Stimulated activated CD4-positive, alpha-beta T cell treated with anti-CD3 and anti-CD28 coated beads, Interleukin-4, amount 100 ng/mL, for 1 hour (primary cell): ENCODE measurements around the gene TNK2.
"Not testable (repeated sequence)": the region's sequence is repeated elsewhere in the genome, so short reads cannot be mapped to it uniquely, and the experiment has no call there.

Experiments
- DNase-seq: peaks from one replicate; pipeline ENCODE4 v3.0.0-alpha.2; 2020

TNK2 gene

GRCh38 chr3:195916291-195916690 lies 7.9 kb upstream of the TNK2 start:
- no peak for DNase-seq

- DNase-seq, result peak; percentile 97
Observed at GRCh38 chr3:195914648-195915473, 6.5 kb upstream of the TNK2 start.

GRCh38 chr3:195914146-195914545 lies 5.8 kb upstream of the TNK2 start:
- DNase-seq, result not testable (repeated sequence)

DNA sequence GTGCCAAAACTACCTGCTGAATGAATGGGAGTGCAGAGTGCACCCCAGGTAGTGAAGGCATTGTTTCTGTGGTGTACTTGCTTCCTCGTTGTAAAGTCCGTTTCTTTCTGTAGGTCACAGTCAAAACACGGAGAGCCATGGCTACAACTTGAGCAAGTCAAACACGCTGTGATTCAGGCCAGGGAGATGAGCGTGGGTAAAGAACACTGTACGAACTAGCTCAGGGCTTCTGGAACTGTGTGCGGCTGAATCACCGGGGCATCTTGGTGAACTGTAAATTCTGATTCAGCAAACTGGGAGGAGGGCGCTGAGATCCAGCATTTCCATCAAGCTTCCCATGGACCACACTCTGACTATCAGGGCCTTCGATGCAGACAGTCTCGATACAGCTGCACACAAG lies 5.0 kb upstream of the TNK2 start:
- no peak for DNase-seq

DNA sequence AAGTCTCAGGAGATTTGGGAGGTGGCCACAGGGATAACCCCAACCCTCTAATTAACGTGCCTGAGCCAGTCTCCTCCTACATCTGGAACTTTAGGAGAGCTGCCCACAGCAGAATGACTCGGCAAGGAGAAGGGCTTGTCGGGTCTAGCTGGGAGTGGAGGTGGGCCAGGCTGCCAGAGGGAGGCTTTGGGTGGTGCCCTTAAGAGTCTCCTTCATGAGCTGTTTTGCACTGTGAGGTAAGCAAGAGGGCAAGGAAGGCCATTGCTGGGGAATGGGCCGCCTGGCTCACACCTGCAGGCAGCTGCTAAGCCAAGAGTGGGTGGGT lies 3.6 kb upstream of the TNK2 start:
- DNase-seq, result no peak

GRCh38 chr3:195911041-195911945 lies 2.9 kb upstream of the TNK2 start:
- no peak for DNase-seq

GRCh38 chr3:195910499-195910845 lies 2.1 kb upstream of the TNK2 start:
- no peak for DNase-seq

DNA sequence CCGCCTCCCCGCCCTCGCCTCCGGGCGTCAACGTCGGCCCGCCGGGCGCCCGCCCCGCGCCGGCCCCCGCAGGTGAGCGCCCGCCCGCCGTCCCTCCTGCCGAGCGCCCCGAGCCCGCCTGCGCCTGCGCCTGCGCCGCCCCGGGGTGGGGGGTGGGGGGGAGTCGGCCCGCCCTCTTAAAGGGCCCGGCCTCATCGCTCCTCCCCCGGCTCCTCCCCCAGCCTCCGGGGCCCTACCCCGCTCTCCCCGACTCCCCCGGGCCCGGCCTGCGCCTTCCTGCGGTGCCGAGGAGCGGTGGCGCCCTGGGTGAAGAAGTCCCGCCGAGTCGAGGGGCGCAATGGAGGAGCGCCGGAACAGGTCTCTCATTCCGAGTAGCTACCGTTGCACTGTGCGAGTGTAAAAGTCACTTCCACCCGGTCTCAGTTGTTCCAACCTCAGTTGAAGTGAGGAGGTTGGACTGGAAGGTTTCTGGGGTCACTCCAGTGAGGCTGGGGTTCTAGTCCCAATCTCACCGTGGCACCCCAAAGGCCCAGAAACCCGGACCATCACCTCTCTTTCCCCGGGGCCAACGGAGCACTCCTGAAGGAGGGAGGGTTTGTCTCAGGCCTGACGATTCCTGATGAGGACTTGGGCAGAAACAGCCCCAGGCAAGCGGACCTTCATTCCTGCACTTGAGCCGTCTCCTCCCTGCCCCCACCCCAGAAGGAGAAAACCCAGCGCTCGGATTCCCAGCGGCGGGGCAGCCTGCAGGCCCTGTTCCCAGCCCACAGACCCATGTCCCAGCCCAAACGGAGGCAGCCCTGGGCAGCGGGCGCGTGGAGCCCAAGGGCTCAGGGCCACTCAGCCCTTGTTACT lies 1.5 kb upstream of the TNK2 start:
- DNase-seq, result peak; percentile 90

DNA sequence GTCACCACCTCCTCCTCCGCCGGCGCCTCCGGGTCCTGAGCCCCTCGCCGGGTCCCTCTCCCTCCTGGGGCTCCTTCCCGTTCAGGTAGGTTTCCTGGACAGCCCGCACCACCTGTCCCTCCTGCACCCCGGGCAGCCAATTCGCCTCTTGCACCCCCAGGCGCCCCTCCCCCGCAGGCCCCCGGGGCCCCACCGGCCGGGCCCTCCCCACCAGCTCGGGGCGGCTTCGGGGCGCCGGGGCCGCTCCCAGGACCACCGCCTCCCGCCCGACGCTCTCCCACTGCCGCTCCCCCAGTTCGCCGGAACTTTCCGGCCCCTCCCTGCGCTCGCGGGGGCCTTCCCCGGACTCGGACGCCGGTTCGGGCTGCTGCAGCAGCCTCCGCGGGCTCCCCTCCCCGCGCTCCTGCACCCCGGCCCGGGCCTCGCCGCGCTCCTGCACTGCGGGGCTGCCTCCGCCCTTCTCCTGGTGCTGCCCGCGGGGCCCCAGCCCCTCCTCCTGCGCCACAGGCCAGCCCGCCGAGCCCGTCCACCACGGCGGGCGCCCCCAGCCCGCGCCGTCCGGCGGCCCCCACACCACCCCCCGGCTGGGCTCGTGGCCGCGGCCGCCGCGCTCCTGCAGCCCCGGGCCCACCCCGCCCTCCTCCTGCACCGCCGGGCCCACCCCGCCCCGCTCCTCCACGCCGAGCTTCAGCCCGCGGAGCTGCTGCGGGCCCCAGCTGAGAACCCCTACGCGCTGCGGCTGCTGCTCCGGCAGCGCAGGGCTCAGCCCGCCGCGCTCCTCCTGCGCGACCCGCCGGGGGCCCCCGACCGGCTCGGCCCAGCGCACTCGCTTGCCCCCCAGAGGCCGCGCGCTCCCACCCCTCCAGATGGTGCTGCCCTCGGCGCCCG lies 587 bp upstream of the TNK2 start:
- DNase-seq, result peak; percentile 45

GRCh38 chr3:195907684-195907933 lies 742 bp downstream of the TNK2 start:
- DNase-seq, result no peak

GRCh38 chr3:195906865-195907683 lies 1.3 kb downstream of the TNK2 start:
- DNase-seq, result peak; percentile 67

GRCh38 chr3:195905970-195906864 lies 2.1 kb downstream of the TNK2 start:
- DNase-seq, result no peak

DNA sequence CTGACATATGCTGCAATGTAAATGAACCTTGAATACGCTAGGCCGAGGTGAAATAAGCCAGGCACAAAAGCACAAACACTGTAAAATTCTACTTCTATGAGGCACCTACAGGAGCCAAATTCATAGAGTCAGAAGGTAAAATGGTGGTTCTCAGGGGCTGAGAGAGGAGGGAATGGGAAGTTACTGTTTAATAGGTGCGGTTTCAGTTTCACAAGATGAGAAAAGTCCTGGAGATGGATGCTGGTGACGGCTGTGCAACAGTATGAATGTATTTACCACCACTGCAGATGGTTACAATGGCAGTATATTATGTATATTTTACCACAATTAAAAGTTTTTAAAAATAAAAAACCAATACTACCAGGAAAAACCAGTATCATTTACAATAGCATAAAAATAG lies 4.0 kb downstream of the TNK2 start:
- DNase-seq, result no peak

GRCh38 chr3:195903950-195904290 lies 4.4 kb downstream of the TNK2 start:
- no peak for DNase-seq

- not testable (repeated sequence) for DNase-seq
Observed at GRCh38 chr3:195902634-195903033, 5.7 kb downstream of the TNK2 start.

GRCh38 chr3:195901836-195902585 lies 6.3 kb downstream of the TNK2 start:
- not testable (repeated sequence) for DNase-seq

- DNase-seq, result peak; percentile 42
Observed at GRCh38 chr3:195900436-195901355, 7.7 kb downstream of the TNK2 start.

GRCh38 chr3:195899701-195900435 lies 8.5 kb downstream of the TNK2 start:
- DNase-seq, result no peak
